ENCODE data around the gene ASXL1.

DNA sequence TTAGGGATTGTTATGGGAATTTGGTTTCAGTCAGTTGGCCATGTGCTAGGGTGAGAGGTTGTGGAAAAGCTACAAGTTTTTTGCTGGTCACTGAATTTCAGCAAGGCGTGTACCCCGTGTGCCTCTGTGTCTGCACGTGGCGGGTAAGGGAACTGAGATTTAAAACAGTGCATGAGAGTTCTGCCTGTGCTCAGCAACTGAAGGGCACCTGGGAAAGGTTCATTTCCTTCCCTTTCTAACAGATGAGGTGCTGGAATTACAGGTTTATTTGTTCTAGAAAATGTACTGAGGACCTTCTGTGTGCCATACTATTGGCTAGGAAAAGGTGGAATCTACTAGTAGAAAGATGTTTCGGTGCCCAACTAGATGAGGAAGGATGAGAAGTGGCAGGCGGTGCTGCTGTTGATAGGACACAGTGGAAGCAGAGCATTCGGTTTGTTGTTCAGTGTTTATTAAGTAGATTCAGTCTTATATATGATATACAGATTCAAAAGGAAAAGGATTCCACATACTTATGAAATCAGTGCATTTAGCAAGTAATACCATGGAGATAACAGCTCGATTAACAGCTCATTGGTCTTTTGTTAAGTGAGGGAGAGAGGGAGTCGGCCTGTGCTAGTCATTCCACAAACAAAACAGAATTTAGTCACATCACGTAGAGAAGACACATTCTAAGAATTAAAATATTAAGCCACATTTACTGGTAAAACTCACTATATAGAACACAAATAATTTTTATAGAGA is 84.7 kb downstream of the ASXL1 start:
- TF ChIP-seq, protein P1, sequence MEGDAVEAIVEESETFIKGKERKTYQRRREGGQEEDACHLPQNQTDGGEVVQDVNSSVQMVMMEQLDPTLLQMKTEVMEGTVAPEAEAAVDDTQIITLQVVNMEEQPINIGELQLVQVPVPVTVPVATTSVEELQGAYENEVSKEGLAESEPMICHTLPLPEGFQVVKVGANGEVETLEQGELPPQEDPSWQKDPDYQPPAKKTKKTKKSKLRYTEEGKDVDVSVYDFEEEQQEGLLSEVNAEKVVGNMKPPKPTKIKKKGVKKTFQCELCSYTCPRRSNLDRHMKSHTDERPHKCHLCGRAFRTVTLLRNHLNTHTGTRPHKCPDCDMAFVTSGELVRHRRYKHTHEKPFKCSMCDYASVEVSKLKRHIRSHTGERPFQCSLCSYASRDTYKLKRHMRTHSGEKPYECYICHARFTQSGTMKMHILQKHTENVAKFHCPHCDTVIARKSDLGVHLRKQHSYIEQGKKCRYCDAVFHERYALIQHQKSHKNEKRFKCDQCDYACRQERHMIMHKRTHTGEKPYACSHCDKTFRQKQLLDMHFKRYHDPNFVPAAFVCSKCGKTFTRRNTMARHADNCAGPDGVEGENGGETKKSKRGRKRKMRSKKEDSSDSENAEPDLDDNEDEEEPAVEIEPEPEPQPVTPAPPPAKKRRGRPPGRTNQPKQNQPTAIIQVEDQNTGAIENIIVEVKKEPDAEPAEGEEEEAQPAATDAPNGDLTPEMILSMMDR (IDR thresholded peaks at IDR 0.05) = no peak
- no peak for TF ChIP-seq POLR2A (IDR thresholded peaks at IDR 0.05)
- TF ChIP-seq POLR2AphosphoS5 (IDR thresholded peaks at IDR 0.05; ENCODE audit: insufficient read depth in 1 of 2, low read depth in 1 of 2) = no peak
